ENCODE data around the gene PHLDB1.

The PHLDB1 gene

DNA sequence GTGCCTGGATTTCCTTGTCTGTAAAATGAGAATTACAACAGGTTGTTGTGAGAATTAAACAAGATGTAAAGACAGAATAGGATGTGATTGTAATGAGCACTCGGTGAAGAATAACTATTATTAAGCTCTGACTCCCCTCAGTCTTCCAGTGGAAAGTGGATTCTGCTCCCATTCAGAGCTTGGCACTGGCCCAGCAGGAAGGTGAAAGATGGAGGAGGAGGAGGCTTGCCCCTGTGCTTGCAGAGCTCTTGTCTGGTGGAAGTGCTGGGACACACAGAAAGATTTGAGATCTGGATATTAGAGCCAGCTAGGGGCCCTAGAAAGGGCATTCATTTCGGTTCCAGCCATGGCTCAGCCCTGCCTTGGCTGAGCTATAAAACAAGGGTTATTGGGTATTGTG is 28.2 kb downstream of the PHLDB1 start:
- no peak for TF ChIP-seq CTCF (IDR thresholded peaks at IDR 0.05; ENCODE audit: low read depth, low read length)
- H3K4me3 ChIP-seq (ENCODE audit: low read depth, low read length) = no peak overlapping the region

- no peak for TF ChIP-seq CTCF (IDR thresholded peaks at IDR 0.05; ENCODE audit: low read depth, low read length)
Observed at GRCh38 chr11:118636569-118637290, 29.3 kb downstream of the PHLDB1 start.

DNA sequence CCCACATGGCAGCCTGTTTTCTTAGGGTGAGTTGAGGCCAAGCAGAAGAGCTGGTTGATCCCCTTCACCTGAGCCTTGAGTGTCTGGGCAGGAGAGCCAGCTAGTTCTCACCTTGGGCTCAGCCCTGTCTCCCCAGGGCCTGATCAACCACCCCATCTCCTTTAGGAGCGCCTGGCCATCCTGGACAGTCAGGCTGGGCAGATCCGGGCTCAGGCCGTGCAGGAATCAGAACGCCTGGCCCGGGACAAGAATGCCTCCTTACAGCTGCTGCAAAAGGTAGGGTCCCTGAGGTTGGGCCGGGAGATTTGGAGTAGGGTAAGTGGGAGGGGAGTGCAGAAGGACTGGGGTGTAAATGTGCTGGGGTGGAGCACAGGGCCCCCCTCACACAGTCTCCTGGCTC is 31.3 kb downstream of the PHLDB1 start:
- H3K4me3 ChIP-seq (ENCODE audit: low read depth, low read length) = no peak overlapping the region
- no peak for TF ChIP-seq CTCF (IDR thresholded peaks at IDR 0.05; ENCODE audit: low read depth, low read length)

More at GRCh38 chr11:118636569-118637290, 29.3 kb downstream of the PHLDB1 start:
- no peak overlapping the region for H3K4me3 ChIP-seq (ENCODE audit: low read depth, low read length)

- no peak overlapping the region for H3K4me3 ChIP-seq (ENCODE audit: low read depth, low read length)
- no peak for TF ChIP-seq CTCF (IDR thresholded peaks at IDR 0.05; ENCODE audit: low read depth, low read length)
Observed at GRCh38 chr11:118639899-118640298, 32.5 kb downstream of the PHLDB1 start.

GRCh38 chr11:118640332-118641154 is 33.1 kb downstream of the PHLDB1 start:
- no peak overlapping the region for H3K4me3 ChIP-seq (ENCODE audit: low read depth, low read length)
- no peak for TF ChIP-seq CTCF (IDR thresholded peaks at IDR 0.05; ENCODE audit: low read depth, low read length)

GRCh38 chr11:118641397-118642019 is 34.1 kb downstream of the PHLDB1 start:
- H3K4me3 ChIP-seq (ENCODE audit: low read depth, low read length) = no peak overlapping the region
- TF ChIP-seq CTCF (IDR thresholded peaks at IDR 0.05; ENCODE audit: low read depth, low read length) = no peak
